T-helper 2 cell treated with Interferon-gamma antibody and Interleukin-4, amounts not matched to agents 100 ng/mL and 5 ng/mL, for 36 hours (primary cell): Measurements from ENCODE around the gene CDC42BPB. TPM values are rescaled to one million over a fixed set of nuclear protein-coding genes. Genes with fewer than 3 reads are reported as not detected.
"Not testable (repeated sequence)": the region's sequence is repeated elsewhere in the genome, so short reads cannot be mapped to it uniquely, and the experiment has no call there.

Source experiments
- intact Hi-C: fragments of 100-400 bp; cut with micrococcal nuclease; formaldehyde crosslinking; loops from one replicate; pipeline ENCODE4 v1.15.1; 2023
- total RNA-seq: library from RNA; stranded (reverse); gene quantifications from 2 replicates; pipeline ENCODE4 v1.2.3, GENCODE V29; 2022

Gene CDC42BPB
- total RNA-seq, 1 donor from 2014 or later = 0.82 TPM

GRCh38 chr14:103056322-103057027 lies 874 bp downstream of the CDC42BPB start:
- intact Hi-C loops = no loop called here

- intact Hi-C loops = no loop called here
These were observed 1.7 kb downstream of the CDC42BPB start for GRCh38 chr14:103055695-103056094.

- intact Hi-C loops = no loop called here
These were observed 4.9 kb downstream of the CDC42BPB start for GRCh38 chr14:103052407-103052806.

- intact Hi-C loops = no loop called here
These were observed 6.4 kb downstream of the CDC42BPB start for GRCh38 chr14:103050935-103051334.

GRCh38 chr14:103047453-103047852 lies 9.9 kb downstream of the CDC42BPB start:
- intact Hi-C loops = not testable (repeated sequence)

- intact Hi-C loops = no loop called here
These were observed 11.9 kb downstream of the CDC42BPB start for GRCh38 chr14:103045371-103045869.

GRCh38 chr14:103043257-103044015 lies 13.9 kb downstream of the CDC42BPB start:
- intact Hi-C loops = no loop called here

GRCh38 chr14:103041464-103041863 lies 15.9 kb downstream of the CDC42BPB start:
- intact Hi-C loops = no loop called here

GRCh38 chr14:103033681-103034096 lies 23.7 kb downstream of the CDC42BPB start:
- intact Hi-C loops = no loop called here

GRCh38 chr14:103031956-103032355 lies 25.4 kb downstream of the CDC42BPB start:
- intact Hi-C loops = no loop called here

- intact Hi-C loops = no loop called here
These were observed 25.8 kb downstream of the CDC42BPB start for GRCh38 chr14:103031566-103031911.

GRCh38 chr14:103030741-103031565 lies 26.4 kb downstream of the CDC42BPB start:
- intact Hi-C loops = no loop called here

- intact Hi-C loops = no loop called here
These were observed 27.4 kb downstream of the CDC42BPB start for GRCh38 chr14:103029936-103030335.

GRCh38 chr14:103028772-103029171 lies 28.6 kb downstream of the CDC42BPB start:
- intact Hi-C loops = no loop called here

GRCh38 chr14:103028161-103028767 lies 29.1 kb downstream of the CDC42BPB start:
- intact Hi-C loops = no loop called here

- intact Hi-C loops = no loop called here
These were observed 29.9 kb downstream of the CDC42BPB start for GRCh38 chr14:103027451-103027850.

GRCh38 chr14:103026988-103027387 lies 30.4 kb downstream of the CDC42BPB start:
- intact Hi-C loops = no loop called here

- intact Hi-C loops = not testable (repeated sequence)
These were observed 31.2 kb downstream of the CDC42BPB start for GRCh38 chr14:103026196-103026595.

- intact Hi-C loops = no loop called here
These were observed 33.4 kb downstream of the CDC42BPB start for GRCh38 chr14:103023881-103024473.

- intact Hi-C loops = no loop called here
These were observed 34.7 kb downstream of the CDC42BPB start for GRCh38 chr14:103022685-103023044.
